Esophagus squamous epithelium (tissue), 5 donors: ENCODE results near the gene MAPK12. TPM values are rescaled to one million over a fixed set of nuclear protein-coding genes. Genes with fewer than 3 reads are reported as not detected.

Source experiments
- DNase-seq: peaks from one replicate; lab custom pipeline; 2025; lab: John Stamatoyannopoulos, UW
- H3K27ac ChIP-seq, 4 donors: fragments of 200-600 bp; sonication (generic); one replicate each; pipeline ENCODE4 v1.5.1; 2016 to 2019; ENCODE audit warnings: mild to moderate bottlenecking in 1 of 4
- H3K27me3 ChIP-seq, 4 donors: fragments of 200-600 bp; sonication (generic); 1 replicate in 3 of 4; 2 replicates in 1 of 4; pipeline versions ENCODE4 v1.5.1 to v1.6.0; 2017 to 2021; ENCODE audit warnings: antibody characterized with exemption in 1 of 4
- H3K36me3 ChIP-seq, 3 donors: fragments of 200-600 bp; sonication (generic); one replicate each; pipeline ENCODE4 v1.5.1; 2016 to 2019
- H3K4me1 ChIP-seq, 3 donors: fragments of 200-600 bp; sonication (generic); one replicate each; pipeline ENCODE4 v1.5.1; 2017 to 2019
- H3K4me3 ChIP-seq, 4 donors: fragments of 200-600 bp; sonication (generic); 1 replicate in 3 of 4; 2 replicates in 1 of 4; pipeline ENCODE4 v1.5.1; 2016 to 2019; ENCODE audit warnings: mild to moderate bottlenecking in 2 of 4, moderate library complexity in 1 of 4
- H3K9me3 ChIP-seq, 3 donors: fragments of 200-600 bp; sonication (generic); one replicate each; pipeline ENCODE4 v1.5.1; 2016 to 2019
- CTCF ChIP-seq, 6 experiments: fragments of 450-650 bp in 4 of 6; fragments of 200-600 bp in 2 of 6; sonication (generic) in 2 of 6; IDR thresholded peaks; one replicate each; pipeline ENCODE4 v1.5.1; 2016 to 2019; ENCODE audit warnings: antibody characterized with exemption in 6 of 6, mild to moderate bottlenecking in 4 of 6, moderate library complexity in 4 of 6
- POLR2A ChIP-seq, 4 donors: fragments of 450-650 bp; IDR thresholded peaks; one replicate each; pipeline ENCODE4 v1.6.1; 2017; ENCODE audit warnings: antibody characterized with exemption in 4 of 4, mild to moderate bottlenecking in 4 of 4, moderate library complexity in 3 of 4
- WGBS, 2 donors: methylation state at CpG; one replicate each; pipeline ENCODE4 v1.1.5; 2018; 5-methylcytosine and 5-hydroxymethylcytosine counted together
- intact Hi-C: fragments of 100-400 bp; cut with DNase I; formaldehyde crosslinking; loops from one replicate; pipeline ENCODE4 v1.15.0; 2022
- total RNA-seq, 4 donors: library from RNA; depleted of rRNA; stranded (reverse); fragments of >200 nt; gene quantifications; one replicate each; pipeline ENCODE4 v1.1.0, GENCODE V29; 2016
- donor health status: DM: yes; HTN: yes; CAD: no.

Gene MAPK12
- total RNA-seq, 4 donors from 2014 or later = 0.19 to 6.9 (median 2.3) TPM

GRCh38 chr22:50228366-50228765 lies 33.1 kb downstream of the MAPK12 start:
- intact Hi-C loops = no loop called here
- peaks cover 21 to 98% (median 39%) of the 10 kb centered on the region in 3 donors for H3K36me3 ChIP-seq
- H3K27me3 ChIP-seq = no peaks in the 10 kb centered on the region
- no peak for DNase-seq
- H3K4me3 ChIP-seq = no peak overlapping the region
- 97 to 100% methylated on average over 4 to 7 of the region's 9 CpGs for WGBS, 2 donors
- H3K9me3 ChIP-seq = no peaks in the 10 kb centered on the region
- TF ChIP-seq CTCF (IDR thresholded peaks at IDR 0.05) (no peak), POLR2A (IDR thresholded peaks at IDR 0.05) (no peak)
- H3K27ac ChIP-seq = no peak overlapping the region
- H3K4me1 ChIP-seq = no peaks in the 10 kb centered on the region

GRCh38 chr22:50227579-50228215 lies 33.8 kb downstream of the MAPK12 start:
- no peak overlapping the region for H3K4me3 ChIP-seq
- H3K27ac ChIP-seq = no peak overlapping the region

GRCh38 chr22:50226875-50227165 lies 34.7 kb downstream of the MAPK12 start:
- Histone ChIP-seq H3K27me3 (no peaks in the 10 kb centered on the region), H3K4me1 (no peaks in the 10 kb centered on the region), H3K9me3 (no peaks in the 10 kb centered on the region), H3K4me3 (no peak overlapping the region), H3K36me3 (peaks cover 32 to 98% (median 53%) of the 10 kb centered on the region in 3 donors), H3K27ac (no peak overlapping the region)
- DNase-seq = no peak
- 90 to 100% methylated on average over 2 to 5 of the region's 18 CpGs for WGBS, 2 donors
- TF ChIP-seq CTCF (IDR thresholded peaks at IDR 0.05) = no peak
- no peak for TF ChIP-seq POLR2A (IDR thresholded peaks at IDR 0.05)
- intact Hi-C loops = no loop called here

More at GRCh38 chr22:50227579-50228215, 33.8 kb downstream of the MAPK12 start:
- intact Hi-C loops = no loop called here
- no peaks in the 10 kb centered on the region for H3K9me3 ChIP-seq
- no peaks in the 10 kb centered on the region for H3K27me3 ChIP-seq
- peaks cover 23 to 98% (median 44%) of the 10 kb centered on the region in 3 donors for H3K36me3 ChIP-seq
- H3K4me1 ChIP-seq = no peaks in the 10 kb centered on the region
- no peak for DNase-seq
- TF ChIP-seq CTCF (IDR thresholded peaks at IDR 0.05) (no peak), POLR2A (IDR thresholded peaks at IDR 0.05) (no peak)
- 92 to 94% methylated on average over 13 to 18 of the region's 25 CpGs for WGBS, 2 donors

- H3K36me3 ChIP-seq = peaks cover 38 to 98% (median 58%) of the 10 kb centered on the region in 3 donors
Measured at GRCh38 chr22:50226063-50226874, 35.2 kb downstream of the MAPK12 start.

More at GRCh38 chr22:50226063-50226874, 35.2 kb downstream of the MAPK12 start:
- Histone ChIP-seq H3K27me3 (no peaks in the 10 kb centered on the region), H3K27ac (no peak overlapping the region), H3K9me3 (no peaks in the 10 kb centered on the region), H3K4me1 (no peaks in the 10 kb centered on the region), H3K4me3 (no peak overlapping the region)
- no peak for DNase-seq
- 98% methylated on average over 16 of the region's 31 CpGs; no CpG with 5 or more reads in 1 of the 2 donors for WGBS, 2 donors
- intact Hi-C loops = no loop called here
- TF ChIP-seq CTCF (IDR thresholded peaks at IDR 0.05) (no peak), POLR2A (IDR thresholded peaks at IDR 0.05) (no peak)
